Fibroblast of the aortic adventitia (primary cell): Measurements from ENCODE around the gene GTPBP3. TPM values are rescaled to one million over a fixed set of nuclear protein-coding genes. Genes with fewer than 3 reads are reported as not detected.

Experiments
- DNase-seq: peaks from one replicate; pipeline ENCODE4 v3.0.0-alpha.2; 2010; ENCODE audit warnings: low read depth
- H3K4me3 ChIP-seq: 2 replicates; pipeline ENCODE4 v1.5.1; 2011; ENCODE audit warnings: low read depth, mild to moderate bottlenecking, control low read depth, low read length, moderate library complexity
- total RNA-seq: library from RNA; depleted of rRNA; stranded (reverse); fragments of >200 nt; gene quantifications from 2 replicates; pipeline ENCODE4 v1.2.3, GENCODE V29; 2012; ENCODE audit warnings: low replicate concordance
- TF ChIP-seq, protein P1 (sequence below): IDR thresholded peaks from 2 replicates; pipeline ENCODE4 v1.5.1; 2011; ENCODE audit warnings: mild to moderate bottlenecking, low read length, control low read depth, inconsistent platforms; ENCODE audit not compliant: insufficient read depth

The GTPBP3 gene
- total RNA-seq, 1 donor, result 12.1 TPM

GRCh38 chr19:17296273-17296672 lies 41.1 kb upstream of the GTPBP3 start:
- TF ChIP-seq, protein P1, sequence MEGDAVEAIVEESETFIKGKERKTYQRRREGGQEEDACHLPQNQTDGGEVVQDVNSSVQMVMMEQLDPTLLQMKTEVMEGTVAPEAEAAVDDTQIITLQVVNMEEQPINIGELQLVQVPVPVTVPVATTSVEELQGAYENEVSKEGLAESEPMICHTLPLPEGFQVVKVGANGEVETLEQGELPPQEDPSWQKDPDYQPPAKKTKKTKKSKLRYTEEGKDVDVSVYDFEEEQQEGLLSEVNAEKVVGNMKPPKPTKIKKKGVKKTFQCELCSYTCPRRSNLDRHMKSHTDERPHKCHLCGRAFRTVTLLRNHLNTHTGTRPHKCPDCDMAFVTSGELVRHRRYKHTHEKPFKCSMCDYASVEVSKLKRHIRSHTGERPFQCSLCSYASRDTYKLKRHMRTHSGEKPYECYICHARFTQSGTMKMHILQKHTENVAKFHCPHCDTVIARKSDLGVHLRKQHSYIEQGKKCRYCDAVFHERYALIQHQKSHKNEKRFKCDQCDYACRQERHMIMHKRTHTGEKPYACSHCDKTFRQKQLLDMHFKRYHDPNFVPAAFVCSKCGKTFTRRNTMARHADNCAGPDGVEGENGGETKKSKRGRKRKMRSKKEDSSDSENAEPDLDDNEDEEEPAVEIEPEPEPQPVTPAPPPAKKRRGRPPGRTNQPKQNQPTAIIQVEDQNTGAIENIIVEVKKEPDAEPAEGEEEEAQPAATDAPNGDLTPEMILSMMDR, result no peak
- no peak overlapping the region for H3K4me3 ChIP-seq
- DNase-seq, result no peak

- DNase-seq, result no peak
- no peak overlapping the region for H3K4me3 ChIP-seq
- TF ChIP-seq, protein P1, result no peak
These were observed 40.4 kb upstream of the GTPBP3 start for GRCh38 chr19:17296976-17297375.

DNA sequence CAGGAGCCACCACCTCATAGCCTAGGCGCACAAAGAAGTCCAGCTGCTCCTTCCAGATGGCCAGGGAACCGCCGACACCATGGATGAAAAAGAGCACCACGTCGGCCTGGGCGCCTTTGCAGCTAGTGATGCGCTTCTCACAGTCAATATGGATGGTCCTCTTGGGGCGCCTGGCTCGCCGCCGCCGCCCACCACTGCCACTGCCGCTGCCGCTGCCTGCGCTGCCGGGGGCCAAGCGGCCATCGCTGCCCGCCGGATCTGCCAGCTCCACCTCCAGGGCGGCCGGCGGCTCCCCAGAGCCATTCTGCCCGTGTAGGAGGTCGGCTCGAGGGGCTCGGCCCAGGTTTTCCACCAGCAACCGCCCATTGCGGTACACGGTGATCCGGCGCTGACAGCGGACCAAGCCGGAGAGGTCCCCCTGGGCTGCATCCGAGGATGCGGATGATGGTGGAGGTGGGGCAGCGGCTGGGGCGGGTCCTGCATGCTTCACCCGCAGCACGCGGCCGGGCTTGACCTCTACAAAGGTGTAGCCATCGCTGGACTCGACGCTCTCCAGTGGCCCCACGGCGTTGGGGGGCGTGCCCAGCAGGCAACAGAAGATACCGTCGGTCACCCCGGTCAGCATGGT lies 36.2 kb upstream of the GTPBP3 start:
- TF ChIP-seq, protein P1, result no peak
- DNase-seq, result no peak
- H3K4me3 ChIP-seq, result no peak overlapping the region

GRCh38 chr19:17302391-17303166 lies 34.8 kb upstream of the GTPBP3 start:
- no peak for DNase-seq
- peak overlapping the region; percentile 73 for H3K4me3 ChIP-seq
- TF ChIP-seq, protein P1, result no peak

- TF ChIP-seq, protein P1, result peak; percentile 48
- peak within 1 kb of the TSS; percentile 73 for H3K4me3 ChIP-seq
- peak; percentile 96 for DNase-seq
These were observed 34.0 kb upstream of the GTPBP3 start, which contains the start of gene ABHD8 for GRCh38 chr19:17303167-17303939. ABHD8 (minus strand) TSS chr19:17303425; CDS start chr19:17301616, 1,809 bp downstream.

GRCh38 chr19:17303940-17304267 lies 33.4 kb upstream of the GTPBP3 start:
- TF ChIP-seq, protein P1, result no peak
- no peak overlapping the region for H3K4me3 ChIP-seq
- DNase-seq, result no peak
